Kidney epithelial cell (primary cell): ENCODE data around the gene ZNF729. TPM values are rescaled to one million over a fixed set of nuclear protein-coding genes. Genes with fewer than 3 reads are reported as not detected.
"Not testable (repeated sequence)": the region's sequence is repeated elsewhere in the genome, so short reads cannot be mapped to it uniquely, and the experiment has no call there.

Experiments used
- DNase-seq: peaks from one replicate; pipeline ENCODE4 v3.0.0-alpha.2; 2010; ENCODE audit warnings: low read depth
- H3K27me3 ChIP-seq: 2 replicates; pipeline ENCODE4 v1.6.0; 2011; ENCODE audit warnings: low read length; ENCODE audit not compliant: control insufficient read depth, insufficient read depth
- H3K36me3 ChIP-seq: 2 replicates; pipeline ENCODE4 v1.5.1; 2011; ENCODE audit warnings: low read length; ENCODE audit not compliant: control insufficient read depth, insufficient read depth
- H3K4me3 ChIP-seq: 2 replicates; pipeline ENCODE4 v1.5.1; 2011; ENCODE audit warnings: low read depth, mild to moderate bottlenecking, control low read depth, low read length
- total RNA-seq: library from RNA; depleted of rRNA; stranded (reverse); fragments of >200 nt; gene quantifications from 2 replicates; pipeline ENCODE4 v1.2.3, GENCODE V29; 2015
- TF ChIP-seq, protein P1 (sequence below): IDR thresholded peaks from 2 replicates; pipeline ENCODE4 v1.5.1; 2011; ENCODE audit warnings: mild to moderate bottlenecking, moderate library complexity, low read length, control low read depth, inconsistent platforms; ENCODE audit not compliant: insufficient read depth, poor library complexity, severe bottlenecking

The ZNF729 gene
- total RNA-seq, 1 donor from 2014 or later, result not detected

DNA sequence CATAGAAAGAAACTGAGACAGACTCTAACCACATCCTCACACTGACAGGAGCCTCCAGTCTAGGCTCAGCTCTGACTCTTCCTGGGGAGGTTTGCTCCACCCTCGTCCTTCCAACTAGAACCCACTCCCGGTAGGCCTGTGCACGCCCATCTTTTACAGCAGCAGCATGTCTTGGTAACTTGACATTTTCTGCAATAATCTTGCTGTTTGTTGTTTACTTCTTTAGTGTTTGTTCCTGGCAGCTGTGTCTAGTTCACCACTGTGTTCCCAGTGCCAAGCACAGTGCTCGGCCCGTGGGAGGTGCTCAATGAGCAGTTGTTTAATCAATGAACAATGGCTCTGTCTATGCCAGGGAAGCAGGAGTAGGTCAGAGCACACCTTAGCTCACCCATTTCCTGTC lies 23.1 kb upstream of the ZNF729 start:
- TF ChIP-seq, protein P1, sequence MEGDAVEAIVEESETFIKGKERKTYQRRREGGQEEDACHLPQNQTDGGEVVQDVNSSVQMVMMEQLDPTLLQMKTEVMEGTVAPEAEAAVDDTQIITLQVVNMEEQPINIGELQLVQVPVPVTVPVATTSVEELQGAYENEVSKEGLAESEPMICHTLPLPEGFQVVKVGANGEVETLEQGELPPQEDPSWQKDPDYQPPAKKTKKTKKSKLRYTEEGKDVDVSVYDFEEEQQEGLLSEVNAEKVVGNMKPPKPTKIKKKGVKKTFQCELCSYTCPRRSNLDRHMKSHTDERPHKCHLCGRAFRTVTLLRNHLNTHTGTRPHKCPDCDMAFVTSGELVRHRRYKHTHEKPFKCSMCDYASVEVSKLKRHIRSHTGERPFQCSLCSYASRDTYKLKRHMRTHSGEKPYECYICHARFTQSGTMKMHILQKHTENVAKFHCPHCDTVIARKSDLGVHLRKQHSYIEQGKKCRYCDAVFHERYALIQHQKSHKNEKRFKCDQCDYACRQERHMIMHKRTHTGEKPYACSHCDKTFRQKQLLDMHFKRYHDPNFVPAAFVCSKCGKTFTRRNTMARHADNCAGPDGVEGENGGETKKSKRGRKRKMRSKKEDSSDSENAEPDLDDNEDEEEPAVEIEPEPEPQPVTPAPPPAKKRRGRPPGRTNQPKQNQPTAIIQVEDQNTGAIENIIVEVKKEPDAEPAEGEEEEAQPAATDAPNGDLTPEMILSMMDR, result no peak
- no peak overlapping the region for H3K4me3 ChIP-seq
- H3K36me3 ChIP-seq, result no peaks in the 10 kb centered on the region

DNA sequence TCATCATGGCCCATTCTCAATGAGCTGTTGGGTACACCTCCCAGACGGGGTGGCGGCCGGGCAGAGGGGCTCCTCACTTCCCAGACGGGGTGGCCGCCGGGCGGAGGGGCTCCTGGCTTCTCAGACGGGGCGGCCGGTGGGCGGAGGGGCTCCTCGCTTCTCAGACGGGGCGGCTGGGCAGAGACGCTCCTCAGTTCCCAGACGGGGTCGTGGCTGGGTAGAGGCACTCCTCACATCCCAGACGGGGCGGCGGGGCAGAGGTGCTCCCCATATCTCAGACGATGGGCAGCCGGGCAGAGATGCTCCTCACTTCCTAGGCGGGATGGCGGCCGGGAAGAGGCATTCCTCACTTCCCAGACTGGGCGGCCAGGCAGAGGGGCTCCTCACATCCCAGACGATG lies 35.3 kb downstream of the ZNF729 start:
- not testable (repeated sequence) for H3K27me3 ChIP-seq, H3K4me3 ChIP-seq, H3K36me3 ChIP-seq, DNase-seq

More for the DNA sequence above, 23.1 kb upstream of the ZNF729 start:
- H3K27me3 ChIP-seq, result no peaks in the 10 kb centered on the region
- no peak for DNase-seq

DNA sequence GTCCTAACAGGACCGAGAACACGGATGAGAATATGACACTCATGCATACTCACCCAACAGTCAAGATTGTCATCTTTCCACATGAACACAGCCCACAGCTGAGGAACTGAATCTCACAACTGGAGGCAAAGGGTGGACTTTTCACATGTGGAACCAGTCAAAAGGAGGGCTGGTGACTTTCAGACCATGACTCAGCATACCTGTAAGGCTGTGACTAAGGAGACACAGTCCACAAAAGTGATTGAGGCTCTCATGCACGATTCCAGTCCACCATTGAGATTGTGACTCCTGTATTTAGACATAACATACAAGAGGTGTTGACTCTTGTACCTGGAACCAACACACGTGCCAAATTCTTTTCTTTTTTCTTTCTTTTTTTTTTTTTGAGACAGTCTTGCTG lies 40.0 kb downstream of the ZNF729 start:
- DNase-seq, result no peak
- TF ChIP-seq, protein P1, result no peak
- Histone ChIP-seq H3K27me3 (no peaks in the 10 kb centered on the region), H3K36me3 (no peaks in the 10 kb centered on the region), H3K4me3 (no peak overlapping the region)

DNA sequence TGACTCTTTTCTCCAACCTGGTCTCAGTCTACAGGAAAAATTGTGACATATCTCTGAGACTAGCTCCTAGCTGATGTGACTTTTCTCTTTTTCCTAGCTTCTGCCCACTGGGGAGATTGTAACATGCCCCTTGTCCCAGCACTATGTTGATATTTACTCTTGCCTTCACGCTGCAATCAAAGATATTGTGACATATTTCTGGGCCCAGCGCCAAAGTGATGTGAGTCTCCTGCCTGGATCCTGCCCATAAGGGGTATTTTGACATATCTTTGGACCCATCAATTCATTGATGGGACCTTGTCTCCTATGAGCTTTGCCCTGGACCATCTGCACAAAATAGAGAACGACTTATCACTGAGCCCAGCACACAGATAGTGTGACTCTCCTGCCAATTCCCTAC lies 41.1 kb downstream of the ZNF729 start:
- TF ChIP-seq, protein P1, result no peak
- Histone ChIP-seq H3K36me3 (no peaks in the 10 kb centered on the region), H3K4me3 (no peak overlapping the region), H3K27me3 (no peaks in the 10 kb centered on the region)
- no peak for DNase-seq

DNA sequence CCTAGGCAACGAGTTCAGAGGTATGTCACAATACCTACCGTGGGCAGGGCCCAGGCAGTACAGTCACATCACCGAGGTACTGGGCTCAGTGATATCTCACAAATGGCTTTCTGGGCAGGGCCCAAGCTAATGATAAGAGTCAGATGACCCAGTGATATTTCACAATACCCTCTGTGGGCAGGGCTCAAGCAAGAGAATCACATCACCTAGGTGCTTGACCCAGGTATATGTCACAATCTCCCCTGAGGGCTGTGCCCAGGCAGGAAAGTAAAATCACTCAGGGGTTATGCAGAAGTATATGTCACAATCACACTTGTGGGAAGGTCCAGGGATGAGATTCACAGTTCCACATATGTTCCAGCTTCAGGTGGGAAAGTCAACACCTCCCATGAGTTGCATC lies 45.3 kb downstream of the ZNF729 start:
- DNase-seq, result no peak
- H3K27me3 ChIP-seq, result no peaks in the 10 kb centered on the region
- TF ChIP-seq, protein P1, result no peak
- H3K4me3 ChIP-seq, result no peak overlapping the region
- H3K36me3 ChIP-seq, result no peaks in the 10 kb centered on the region

DNA sequence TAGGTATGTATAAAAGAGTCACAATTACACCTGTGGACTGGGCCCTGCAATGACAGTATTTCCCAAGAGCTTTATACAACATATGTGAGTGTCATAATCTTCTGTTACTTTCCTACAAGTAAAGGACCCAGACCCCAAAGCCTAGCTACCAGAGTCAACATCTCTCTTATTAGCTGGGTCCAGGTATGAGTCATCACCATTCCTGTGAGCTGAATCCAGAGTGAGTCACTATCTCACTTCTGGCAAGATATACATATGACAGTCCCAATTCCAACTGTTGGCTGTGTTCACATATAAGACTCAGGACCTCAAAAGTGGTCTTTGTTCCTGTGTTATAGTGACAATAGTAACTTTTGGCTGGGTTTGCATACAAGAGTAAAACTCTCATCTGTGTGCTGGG lies 46.7 kb downstream of the ZNF729 start:
- DNase-seq, result no peak
- no peaks in the 10 kb centered on the region for H3K36me3 ChIP-seq
- no peak overlapping the region for H3K4me3 ChIP-seq
- TF ChIP-seq, protein P1, result no peak
- H3K27me3 ChIP-seq, result no peaks in the 10 kb centered on the region

DNA sequence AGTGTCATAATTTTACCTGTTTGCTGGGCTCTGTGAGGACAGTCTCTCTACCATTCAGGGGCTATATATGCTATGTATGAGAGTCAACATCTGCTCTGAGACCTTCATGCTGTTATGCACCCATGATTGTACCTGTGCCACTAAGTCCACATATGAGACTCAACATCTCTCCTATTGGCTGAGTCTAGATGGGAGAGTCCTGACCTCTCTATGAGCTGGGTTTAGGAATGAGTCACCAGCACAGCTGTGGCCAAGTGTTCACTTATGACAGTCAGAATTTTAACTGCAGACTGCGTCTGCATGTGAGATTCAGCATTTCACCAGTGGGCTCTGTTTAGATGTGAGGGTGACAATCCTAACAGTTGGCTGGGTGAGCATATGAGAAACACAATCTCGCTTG lies 49.5 kb downstream of the ZNF729 start:
- Histone ChIP-seq H3K36me3 (no peaks in the 10 kb centered on the region), H3K4me3 (no peak overlapping the region), H3K27me3 (no peaks in the 10 kb centered on the region)
- TF ChIP-seq, protein P1, result no peak
- DNase-seq, result no peak
